Endodermal cell (in vitro differentiated cells): Measurements from ENCODE around the gene HS6ST3. TPM values are rescaled to one million over a fixed set of nuclear protein-coding genes. Genes with fewer than 3 reads are reported as not detected.

Experiments used
- DNase-seq: peaks from one replicate; pipeline ENCODE4 v3.0.0-alpha.2; 2017
- H3K27ac ChIP-seq: 2 replicates; pipeline ENCODE4 v1.5.1; 2013; ENCODE audit warnings: mild to moderate bottlenecking, low read depth, low read length, moderate library complexity
- H3K27me3 ChIP-seq: 2 replicates; pipeline ENCODE4 v1.6.1; 2013; ENCODE audit warnings: mild to moderate bottlenecking, low read length, moderate library complexity; ENCODE audit not compliant: insufficient read depth, control insufficient read depth, poor library complexity, severe bottlenecking
- H3K36me3 ChIP-seq: 2 replicates; pipeline ENCODE4 v1.7.0; 2013; ENCODE audit warnings: mild to moderate bottlenecking, low read length, moderate library complexity; ENCODE audit not compliant: control insufficient read depth, insufficient read depth
- H3K4me1 ChIP-seq: one replicate; pipeline ENCODE4 v1.7.0; 2013; ENCODE audit warnings: low read length; ENCODE audit not compliant: control insufficient read depth, insufficient read depth
- H3K4me3 ChIP-seq: 2 replicates; pipeline ENCODE4 v1.5.1; 2013; ENCODE audit warnings: mild to moderate bottlenecking, low read length, moderate library complexity
- H3K9ac ChIP-seq: 2 replicates; pipeline ENCODE4 v1.6.1; 2013; ENCODE audit warnings: mild to moderate bottlenecking, low read length, moderate library complexity; ENCODE audit not compliant: poor library complexity, severe bottlenecking; ENCODE audit errors: extremely low read depth
- H3K9me3 ChIP-seq: 2 replicates; pipeline ENCODE4 v1.6.1; 2013; ENCODE audit warnings: mild to moderate bottlenecking, low read length, moderate library complexity; ENCODE audit not compliant: control insufficient read depth
- H3K27ac Mint-ChIP-seq: 2 replicates; pipeline ENCODE4 v1.8.0; 2020; ENCODE audit warnings: mixed read lengths
- H3K27me3 Mint-ChIP-seq: 2 replicates; pipeline ENCODE4 v1.8.0; 2021; ENCODE audit warnings: mild to moderate bottlenecking, mixed read lengths; ENCODE audit not compliant: insufficient read depth
- H3K36me3 Mint-ChIP-seq: 2 replicates; pipeline ENCODE4 v1.8.0; 2020; ENCODE audit warnings: low read depth, mixed read lengths
- H3K4me1 Mint-ChIP-seq: 2 replicates; pipeline ENCODE4 v1.8.0; 2020; ENCODE audit warnings: mixed read lengths
- H3K4me3 Mint-ChIP-seq: 2 replicates; pipeline ENCODE4 v1.8.0; 2020; ENCODE audit warnings: mild to moderate bottlenecking, moderate library complexity, mixed read lengths
- H3K9me3 Mint-ChIP-seq: 2 replicates; pipeline ENCODE4 v1.8.0; 2020; ENCODE audit warnings: mild to moderate bottlenecking, mixed read lengths
- CTCF ChIP-seq: fragments of 200-600 bp; sonication (generic); conservative IDR thresholded peaks from 2 replicates; pipeline ENCODE4 v1.5.0; 2021; ENCODE audit warnings: antibody characterized with exemption, mild to moderate bottlenecking
- WGBS, 2 experiments: methylation state at CpG; one replicate each; pipeline versions ENCODE4 v1.1.5 to v1.1.7; 2013; ENCODE audit warnings: missing lambda C conversion rate in 2 of 2, mixed read lengths in 1 of 2; ENCODE audit not compliant: insufficient coverage in 1 of 2, insufficient read length in 1 of 2; 5-methylcytosine and 5-hydroxymethylcytosine counted together
- total RNA-seq, 2 donors: library from RNA; stranded (reverse); fragmentation: NEBNext Ultra II Directional in 1 of 2; extraction: Animal tissue kit (Norgen Biotek cat#: 25700) in 1 of 2; gene quantifications; 2 replicates in 1 of 2; 3 replicates in 1 of 2; pipeline ENCODE4 v1.2.1, GENCODE V29; 2021

The HS6ST3 gene
- total RNA-seq, 2 donors from 2014 or later, result 0.84 to 1.1 TPM

GRCh38 chr13:96342852-96343465 lies 253.1 kb downstream of the HS6ST3 start:
- H3K36me3 Mint-ChIP-seq, result no peaks in the 10 kb centered on the region

GRCh38 chr13:96346921-96347320 lies 257.0 kb downstream of the HS6ST3 start:
- no peak overlapping the region for H3K4me3 ChIP-seq
- Mint-ChIP-seq H3K36me3 (no peaks in the 10 kb centered on the region), H3K27me3 (no peaks in the 10 kb centered on the region), H3K4me3 (no peak overlapping the region), H3K9me3 (no peaks in the 10 kb centered on the region), H3K4me1 (no peaks in the 10 kb centered on the region), H3K27ac (no peak overlapping the region)
- DNase-seq, result no peak
- no peaks in the 10 kb centered on the region for H3K27me3 ChIP-seq
- H3K27ac ChIP-seq, result no peak overlapping the region
- no peaks in the 10 kb centered on the region for H3K36me3 ChIP-seq
- no peak overlapping the region for H3K9ac ChIP-seq
- 95 to 100% methylated on average over 3 to 4 of the region's 4 CpGs for whole genome bisulfite sequencing, 2 experiments
- H3K4me1 ChIP-seq, result no peaks in the 10 kb centered on the region
- H3K9me3 ChIP-seq, result no peaks in the 10 kb centered on the region
- TF ChIP-seq CTCF, result no peak

More at GRCh38 chr13:96342852-96343465, 253.1 kb downstream of the HS6ST3 start:
- H3K9me3 Mint-ChIP-seq, result no peaks in the 10 kb centered on the region
- H3K4me3 ChIP-seq, result no peak overlapping the region
- H3K27ac ChIP-seq, result no peak overlapping the region
- WGBS, 2 experiments, result 84 to 89% methylated on average over 4 of the region's 4 CpGs
- no peaks in the 10 kb centered on the region for H3K27me3 ChIP-seq
- no peak for TF ChIP-seq CTCF
- no peaks in the 10 kb centered on the region for H3K4me1 Mint-ChIP-seq
- no peak overlapping the region for H3K27ac Mint-ChIP-seq
- DNase-seq, result no peak
- no peaks in the 10 kb centered on the region for H3K27me3 Mint-ChIP-seq
- no peaks in the 10 kb centered on the region for H3K9me3 ChIP-seq
- H3K36me3 ChIP-seq, result no peaks in the 10 kb centered on the region
- H3K4me3 Mint-ChIP-seq, result no peak overlapping the region
- H3K9ac ChIP-seq, result no peak overlapping the region
- no peaks in the 10 kb centered on the region for H3K4me1 ChIP-seq

- Mint-ChIP-seq H3K9me3 (no peaks in the 10 kb centered on the region), H3K4me1 (peaks cover 2% of the 10 kb centered on the region), H3K4me3 (no peak overlapping the region), H3K36me3 (no peaks in the 10 kb centered on the region), H3K27ac (no peak overlapping the region), H3K27me3 (no peaks in the 10 kb centered on the region)
- no peak for DNase-seq
- Histone ChIP-seq H3K27ac (no peak overlapping the region), H3K36me3 (no peaks in the 10 kb centered on the region), H3K4me3 (no peak overlapping the region), H3K9ac (no peak overlapping the region), H3K9me3 (no peaks in the 10 kb centered on the region), H3K27me3 (no peaks in the 10 kb centered on the region), H3K4me1 (no peaks in the 10 kb centered on the region)
- 82% methylated on average over 1 of the region's 1 CpG; no CpG with 5 or more reads in 1 of the 2 experiments for WGBS, 2 experiments
- TF ChIP-seq CTCF, result no peak
Measured at GRCh38 chr13:96373597-96373996, 283.7 kb downstream of the HS6ST3 start.
